SH-SY5Y (cell line): ENCODE measurements around the gene HK2.

ENCODE experiments used
- GATA2 ChIP-seq: IDR thresholded peaks from 2 replicates; pipeline ENCODE4 v1.6.1; 2011; ENCODE audit warnings: mild to moderate bottlenecking, low read depth, low read length
- GATA3 ChIP-seq: IDR thresholded peaks from 2 replicates; pipeline ENCODE4 v1.6.1; 2011; ENCODE audit warnings: low read depth, mild to moderate bottlenecking, low read length, moderate library complexity

DNA sequence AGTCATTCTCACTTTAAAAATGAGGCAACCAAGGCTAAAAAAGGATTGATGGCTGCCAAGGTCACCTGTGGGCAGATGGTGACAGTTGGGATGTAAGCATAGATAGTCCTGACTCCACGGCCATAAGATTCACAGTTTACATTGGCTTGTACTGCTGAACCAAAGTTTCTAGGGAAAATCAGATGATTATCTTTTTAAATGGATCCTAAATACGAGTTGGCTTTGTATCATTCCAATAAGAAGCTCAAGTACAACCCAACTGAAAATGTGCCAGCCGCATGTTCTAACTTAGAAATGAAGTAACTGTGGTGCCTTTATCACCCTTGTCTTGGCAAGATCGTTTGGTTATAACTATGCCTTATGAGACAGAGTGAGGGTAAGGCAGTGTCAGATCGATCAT lies 27.6 kb downstream of the HK2 start:
- TF ChIP-seq GATA3 (no peak), GATA2 (no peak)
